ENCODE data around the gene ANGPTL5.
"Not testable (repeated sequence)": the region's sequence is repeated elsewhere in the genome, so short reads cannot be mapped to it uniquely, and the experiment has no call there.

The ANGPTL5 gene

GRCh38 chr11:101881586-101881985 lies 34.7 kb downstream of the ANGPTL5 start:
- no peak for DNase-seq

- no peak for DNase-seq
Measured at GRCh38 chr11:101880222-101880621, 36.1 kb downstream of the ANGPTL5 start.

GRCh38 chr11:101872171-101872882 lies 44.0 kb downstream of the ANGPTL5 start:
- no peak for DNase-seq

DNA sequence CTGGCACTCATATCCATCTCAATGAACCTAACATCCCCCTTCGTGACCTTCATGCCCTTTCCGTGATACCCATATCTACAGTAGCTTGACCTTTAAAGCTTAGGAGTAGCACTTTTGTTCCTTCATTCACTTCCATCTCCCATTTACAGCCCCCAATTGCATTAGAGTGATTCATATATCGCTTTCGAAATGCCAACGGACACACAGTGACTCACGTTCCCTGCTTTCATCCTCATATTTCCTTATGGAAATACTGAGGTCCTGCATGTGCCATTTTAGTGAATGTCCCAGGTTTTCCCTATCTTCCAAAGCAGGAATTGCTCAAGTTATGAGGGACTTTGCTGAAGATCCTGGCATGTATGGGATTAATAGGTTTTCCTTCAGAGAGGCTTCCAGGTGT lies 45.8 kb downstream of the ANGPTL5 start:
- no peak for DNase-seq

DNA sequence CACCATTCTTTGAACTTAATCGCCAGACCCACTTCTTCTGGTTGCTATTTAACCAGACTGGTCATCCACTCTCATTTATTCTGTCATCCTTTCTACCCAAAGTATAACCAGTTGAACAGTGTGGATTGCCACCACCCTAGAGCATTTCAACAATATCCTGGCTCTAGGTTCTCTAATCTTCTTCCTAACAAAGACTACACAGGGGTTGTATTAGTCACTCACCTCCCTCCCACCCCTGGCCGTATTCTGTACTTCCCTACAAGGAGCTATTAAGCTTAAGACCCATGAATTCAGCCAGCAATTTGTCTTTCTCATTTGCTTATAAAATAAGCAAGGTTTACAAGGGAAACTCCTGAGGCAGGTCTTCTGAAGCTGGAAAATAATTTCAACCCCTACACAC lies 48.4 kb downstream of the ANGPTL5 start:
- no peak for DNase-seq

DNA sequence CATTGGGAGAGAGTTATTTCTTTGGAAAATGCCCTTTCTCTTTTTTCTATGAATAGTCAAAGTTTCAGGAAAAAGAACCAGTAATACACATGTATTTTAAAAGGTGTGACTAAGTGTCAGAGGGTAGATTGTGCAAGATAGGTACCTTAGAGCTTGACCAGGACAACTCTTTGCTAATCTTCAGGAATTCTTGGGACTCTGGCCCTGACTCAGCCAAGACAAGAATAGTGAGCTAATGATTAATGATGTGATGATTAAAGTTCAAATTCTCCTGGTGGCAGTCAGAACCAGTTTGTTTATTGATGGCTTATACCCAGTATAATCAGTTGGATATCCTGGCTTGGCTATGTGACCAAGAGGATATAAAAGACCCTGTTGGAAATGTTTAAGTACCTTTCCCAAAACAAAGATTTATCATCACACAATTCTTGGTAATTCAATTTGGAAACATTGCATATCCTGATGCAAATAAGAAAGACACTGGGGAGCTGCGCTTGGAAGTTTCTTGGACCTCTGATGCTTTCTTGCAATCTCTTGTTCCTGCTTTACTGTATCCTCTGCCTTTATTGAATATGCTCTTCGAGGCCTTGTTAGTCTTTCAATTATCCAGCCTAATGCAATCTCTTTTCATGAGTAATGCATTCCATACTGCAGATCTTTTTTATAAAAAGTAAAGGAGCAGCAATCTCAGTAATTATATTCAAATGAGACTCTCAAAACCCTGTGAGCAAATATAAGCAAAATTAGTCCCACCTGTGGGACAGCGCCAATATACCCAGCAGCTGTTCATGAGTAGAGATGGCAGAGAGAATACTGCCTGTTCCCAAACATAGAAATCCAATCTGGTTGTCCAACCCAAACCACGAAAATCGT lies 49.5 kb downstream of the ANGPTL5 start:
- DNase-seq: no peak

DNA sequence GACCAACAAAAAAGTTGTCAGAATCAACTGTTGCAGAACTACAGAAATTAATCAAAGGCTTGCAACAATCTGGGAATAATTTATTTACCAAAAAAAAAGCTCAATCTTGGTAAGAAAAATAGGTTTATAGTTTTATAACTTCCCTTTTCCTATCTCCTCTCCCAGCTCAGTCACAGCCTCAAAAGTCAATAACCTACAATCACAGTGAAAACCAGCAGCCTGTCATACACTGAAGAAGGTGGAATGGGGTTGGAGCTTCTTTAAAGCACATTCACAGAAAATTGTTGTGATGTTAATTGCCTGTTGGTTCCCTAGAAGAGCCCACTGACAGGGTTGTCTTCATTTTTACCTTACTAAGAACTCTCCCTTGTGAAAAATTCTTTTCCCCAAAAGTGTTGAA lies 52.2 kb downstream of the ANGPTL5 start:
- DNase-seq: no peak

- no peak for DNase-seq
Measured at GRCh38 chr11:101863361-101863760, 53.0 kb downstream of the ANGPTL5 start.

- DNase-seq: no peak
Measured at GRCh38 chr11:101862391-101863233, 53.7 kb downstream of the ANGPTL5 start.

GRCh38 chr11:101860696-101861427 lies 55.5 kb downstream of the ANGPTL5 start:
- DNase-seq: no peak

DNA sequence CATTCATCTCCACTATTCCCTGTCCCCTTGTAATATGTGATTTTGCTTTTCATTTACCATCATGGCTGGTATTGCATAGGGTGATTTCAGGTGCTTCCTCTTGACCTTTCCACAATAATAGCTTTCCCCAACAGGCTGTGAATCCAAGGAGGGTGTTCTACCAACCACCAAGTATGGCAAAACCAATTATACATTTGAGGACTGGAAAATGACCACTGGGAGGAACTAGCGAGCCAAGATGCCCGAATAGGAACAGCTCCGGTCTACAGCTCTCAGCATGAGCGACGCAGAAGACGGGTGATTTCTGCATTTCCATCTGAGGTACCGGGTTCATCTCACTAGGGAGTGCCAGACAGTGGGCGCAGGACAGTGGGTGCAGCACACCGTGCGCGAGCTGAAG lies 64.1 kb downstream of the ANGPTL5 start:
- DNase-seq: not testable (repeated sequence)

DNA sequence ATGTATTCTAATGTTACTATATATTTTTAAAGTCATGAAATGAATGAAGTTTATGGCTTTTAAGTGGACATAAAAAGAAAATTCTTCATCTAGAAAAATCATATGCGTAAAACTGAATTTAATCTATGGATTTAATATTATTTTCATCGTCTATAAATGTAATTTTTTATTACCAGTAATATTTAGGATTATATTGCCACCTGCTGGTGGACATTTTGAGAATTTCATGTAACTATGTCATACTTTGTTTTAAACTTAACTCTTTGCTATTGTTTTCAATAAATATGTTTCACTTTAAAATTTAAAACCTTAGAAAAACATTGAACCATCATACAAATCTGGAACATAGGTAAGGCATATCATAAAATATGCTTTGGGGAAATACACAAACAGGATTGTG lies 68.1 kb downstream of the ANGPTL5 start:
- no peak for DNase-seq

- no peak for DNase-seq
Measured at GRCh38 chr11:101844608-101845007, 71.7 kb downstream of the ANGPTL5 start.

GRCh38 chr11:101840704-101841103 lies 75.6 kb downstream of the ANGPTL5 start:
- no peak for DNase-seq

Measured in activated CD4-positive, alpha-beta T cell treated with anti-CD3 and anti-CD28 coated beads, Interleukin-2, amount 50 U/mL, for 4 hours (primary cell).